Measurements from ENCODE around the gene IL13RA2.

DNA sequence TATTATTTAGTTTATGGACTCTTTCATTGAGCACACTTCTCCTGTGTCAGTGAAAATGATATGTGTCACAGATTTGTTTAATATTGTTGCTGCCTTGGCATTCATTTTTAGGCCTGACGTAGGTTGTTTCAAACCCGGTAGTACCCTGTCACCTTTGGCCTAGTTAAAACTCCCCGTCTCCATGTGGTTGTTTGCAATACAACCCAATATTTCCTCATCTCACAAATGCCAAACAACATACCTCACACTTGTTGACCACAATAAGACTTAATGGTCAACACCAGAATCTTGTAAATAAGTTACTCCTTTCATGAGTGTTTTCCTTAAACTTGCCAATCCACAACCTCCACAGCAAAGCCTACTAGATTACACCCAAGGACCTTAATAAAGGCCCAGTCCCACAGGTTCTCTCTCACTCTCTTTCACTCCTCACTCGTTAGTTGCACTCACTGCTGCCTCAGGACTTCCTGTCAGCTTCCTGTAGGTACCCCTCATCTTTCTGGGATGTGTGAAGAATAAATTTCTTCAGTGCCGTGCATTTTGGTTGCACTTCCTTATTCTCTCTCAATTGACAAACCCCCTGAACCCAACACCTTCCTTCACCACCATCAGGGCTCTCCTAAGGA, 31.3 kb downstream of the IL13RA2 start:
- TF ChIP-seq RFX5 (IDR thresholded peaks at IDR 0.05; ENCODE audit: low read length) (no peak), CTCF (IDR thresholded peaks at IDR 0.05) (no peak)
